GM19467 (cell line): ENCODE results near the gene PRKCA.
"Not testable (repeated sequence)": the region's sequence is repeated elsewhere in the genome, so short reads cannot be mapped to it uniquely, and the experiment has no call there.

Source experiments
- ATAC-seq: cut with Tn5 transposase; IDR thresholded peaks from one replicate; pipeline ENCODE4 v1.9.1; 2021; ENCODE audit warnings: mild to moderate bottlenecking, moderate library complexity; ENCODE audit not compliant: unreplicated experiment

The PRKCA gene

GRCh38 chr17:66595893-66596292 is 293.5 kb downstream of the PRKCA start:
- no peak for ATAC-seq

- no peak for ATAC-seq
Observed at GRCh38 chr17:66602659-66603384, 300.4 kb downstream of the PRKCA start.

- no peak for ATAC-seq
Observed at GRCh38 chr17:66604376-66604775, 302.0 kb downstream of the PRKCA start.

- ATAC-seq, result no peak
Observed at GRCh38 chr17:66605541-66605940, 303.1 kb downstream of the PRKCA start.

- ATAC-seq, result no peak
Observed at GRCh38 chr17:66610361-66611133, 308.1 kb downstream of the PRKCA start.

GRCh38 chr17:66611397-66611796 is 309.0 kb downstream of the PRKCA start:
- ATAC-seq, result no peak

- ATAC-seq, result no peak
Observed at GRCh38 chr17:66612993-66613392, 310.6 kb downstream of the PRKCA start.

GRCh38 chr17:66614469-66614868 is 312.1 kb downstream of the PRKCA start:
- no peak for ATAC-seq

- ATAC-seq, result no peak
Observed at GRCh38 chr17:66619206-66619605, 316.8 kb downstream of the PRKCA start.

DNA sequence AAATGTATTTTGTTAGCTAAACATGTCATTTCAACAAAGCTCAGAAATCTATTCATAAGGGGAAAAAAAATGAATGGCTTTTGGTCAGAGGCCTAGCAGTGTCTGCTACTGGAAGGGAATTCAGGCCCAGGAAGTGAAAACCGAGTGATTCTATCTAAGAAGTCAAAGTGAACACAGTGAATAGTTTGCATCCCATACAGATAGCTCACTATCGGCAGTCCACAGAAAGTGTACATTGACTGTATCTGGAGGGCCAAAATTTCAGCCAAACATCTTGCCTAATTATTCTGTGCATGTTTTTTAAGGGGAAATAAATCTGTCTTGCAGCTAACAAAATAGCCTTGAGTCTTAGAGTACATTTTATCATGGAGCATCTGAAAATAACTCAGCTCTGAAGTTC is 318.1 kb downstream of the PRKCA start:
- no peak for ATAC-seq

- not testable (repeated sequence) for ATAC-seq
Observed at GRCh38 chr17:66624630-66625029, 322.2 kb downstream of the PRKCA start.

DNA sequence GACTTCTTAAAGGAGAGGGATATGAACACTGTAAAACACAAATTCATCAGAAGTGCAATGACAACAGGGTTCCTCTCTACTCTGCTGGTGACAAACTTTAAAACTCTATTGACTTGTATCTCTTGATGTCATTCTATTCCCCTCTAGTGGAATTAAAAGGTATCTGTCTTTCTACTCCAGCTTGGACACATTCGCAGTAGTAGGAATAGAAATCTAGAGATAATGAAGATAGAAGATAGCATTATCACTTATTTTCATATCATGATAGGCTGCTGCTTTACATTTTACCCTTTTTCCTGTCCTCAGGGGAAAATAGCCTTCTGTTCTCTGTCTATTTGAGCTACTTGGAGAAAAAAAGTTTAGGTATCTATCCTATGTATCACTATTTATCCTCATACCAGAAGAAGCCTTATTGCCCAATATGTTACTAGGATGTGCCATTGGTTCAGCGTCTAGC is 322.9 kb downstream of the PRKCA start:
- ATAC-seq, result no peak

DNA sequence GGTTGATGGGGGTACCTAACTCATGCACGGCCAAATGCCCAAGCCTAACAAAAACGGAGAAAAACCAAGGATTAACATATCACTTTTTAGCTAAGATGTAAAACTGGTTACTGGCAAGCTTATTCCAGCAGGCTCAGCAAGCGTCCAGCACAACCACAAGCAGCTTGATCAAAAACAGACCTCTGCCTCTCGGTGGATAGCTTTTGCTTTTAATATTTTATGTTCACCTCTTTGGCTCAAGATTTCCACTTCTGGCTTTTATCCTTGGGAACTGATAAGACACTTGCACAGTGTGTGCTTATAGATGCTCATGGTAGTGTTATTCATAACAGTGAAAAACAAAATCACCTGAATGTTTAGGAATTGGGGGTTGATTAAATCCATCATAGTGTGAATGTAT is 325.6 kb downstream of the PRKCA start:
- ATAC-seq, result no peak

- no peak for ATAC-seq
Observed at GRCh38 chr17:66629762-66630161, 327.3 kb downstream of the PRKCA start.

- ATAC-seq, result no peak
Observed at GRCh38 chr17:66630379-66630778, 328.0 kb downstream of the PRKCA start.

- no peak for ATAC-seq
Observed at GRCh38 chr17:66630828-66631472, 328.5 kb downstream of the PRKCA start.

GRCh38 chr17:66632731-66633130 is 330.3 kb downstream of the PRKCA start:
- no peak for ATAC-seq

DNA sequence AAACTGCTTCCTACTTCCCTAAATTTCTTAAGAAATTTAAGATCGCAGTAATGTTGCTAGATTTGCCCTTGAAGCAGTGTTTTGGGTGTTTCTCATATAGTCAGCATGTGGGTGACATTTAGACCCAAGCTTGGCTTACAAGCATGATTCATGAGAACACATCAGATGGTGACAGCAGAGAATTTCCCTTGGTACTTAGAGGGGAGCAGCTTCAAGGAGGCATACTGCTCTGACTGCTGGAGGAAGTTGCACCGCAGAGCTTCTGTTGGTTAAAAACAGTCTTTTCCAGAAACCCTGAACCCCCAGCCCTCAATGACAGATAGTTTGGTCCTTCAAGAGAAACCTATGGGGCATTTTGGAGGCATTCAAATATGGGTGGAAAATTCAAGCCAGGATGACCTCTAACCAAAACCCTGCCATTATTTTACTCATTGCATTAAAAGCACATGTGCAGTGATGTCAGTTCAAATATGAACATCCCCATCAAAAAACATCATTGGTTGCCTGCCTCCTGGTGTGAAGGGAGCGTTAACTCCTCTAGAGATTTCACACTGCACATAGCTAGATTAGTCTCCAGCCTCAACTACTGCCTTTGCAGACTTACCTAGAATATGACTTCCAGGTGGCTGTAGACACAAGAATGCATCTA is 331.0 kb downstream of the PRKCA start:
- no peak for ATAC-seq

GRCh38 chr17:66634193-66634592 is 331.8 kb downstream of the PRKCA start:
- ATAC-seq, result no peak

DNA sequence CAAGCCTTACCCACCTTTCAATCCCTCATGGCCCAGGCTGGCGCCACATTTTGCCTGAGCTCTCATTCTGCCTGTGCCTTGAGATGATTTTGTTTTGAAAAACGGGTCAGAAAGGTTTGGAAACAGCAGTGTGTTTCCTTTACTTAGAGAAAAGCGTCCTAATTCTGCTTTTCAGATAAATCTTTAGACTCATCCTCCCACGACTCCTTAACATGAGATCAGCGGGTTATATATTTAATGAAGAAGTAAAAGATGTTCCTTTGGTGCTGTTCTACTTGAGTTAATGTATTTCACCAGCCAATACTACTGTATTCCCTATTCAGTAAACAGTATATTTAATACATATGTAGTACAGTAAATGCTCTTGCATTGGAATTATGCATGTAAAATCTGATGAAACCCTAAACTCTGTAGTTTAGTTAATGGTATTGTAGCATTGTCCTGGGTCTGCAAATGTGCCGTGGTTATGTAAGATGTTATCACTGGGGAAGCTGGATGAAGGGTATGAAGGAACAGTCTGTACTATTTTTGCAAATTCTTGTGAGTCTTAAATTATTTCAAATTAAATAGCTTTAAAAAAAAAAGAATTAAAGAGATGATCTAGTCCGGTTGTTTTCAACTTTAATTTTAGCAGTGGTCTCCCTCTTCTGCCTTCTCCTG is 333.1 kb downstream of the PRKCA start:
- ATAC-seq, result no peak

- no peak for ATAC-seq
Observed at GRCh38 chr17:66636111-66636510, 333.7 kb downstream of the PRKCA start.
